ENCODE measurements around the gene MAGEF1.

Gene MAGEF1

DNA sequence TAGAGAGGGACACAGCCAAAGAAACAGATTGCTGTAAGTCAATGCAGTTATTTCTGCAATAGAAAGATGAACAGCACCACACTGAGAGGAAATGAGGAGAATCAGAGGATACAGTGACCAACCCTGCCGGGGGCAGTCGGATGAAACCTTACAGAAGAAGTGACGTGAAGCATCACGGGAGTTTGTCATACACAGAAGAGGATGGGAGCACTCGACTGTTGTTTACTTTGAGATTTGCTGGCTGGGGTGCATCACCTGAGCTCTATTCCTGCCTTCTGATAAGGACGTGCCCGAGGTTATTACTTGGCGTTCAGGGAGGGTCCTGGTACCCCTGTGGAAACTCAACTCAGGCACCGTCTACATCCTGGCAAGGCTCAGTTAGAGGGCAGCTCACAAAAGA is 45.4 kb downstream of the MAGEF1 start:
- TF ChIP-seq, protein P1, sequence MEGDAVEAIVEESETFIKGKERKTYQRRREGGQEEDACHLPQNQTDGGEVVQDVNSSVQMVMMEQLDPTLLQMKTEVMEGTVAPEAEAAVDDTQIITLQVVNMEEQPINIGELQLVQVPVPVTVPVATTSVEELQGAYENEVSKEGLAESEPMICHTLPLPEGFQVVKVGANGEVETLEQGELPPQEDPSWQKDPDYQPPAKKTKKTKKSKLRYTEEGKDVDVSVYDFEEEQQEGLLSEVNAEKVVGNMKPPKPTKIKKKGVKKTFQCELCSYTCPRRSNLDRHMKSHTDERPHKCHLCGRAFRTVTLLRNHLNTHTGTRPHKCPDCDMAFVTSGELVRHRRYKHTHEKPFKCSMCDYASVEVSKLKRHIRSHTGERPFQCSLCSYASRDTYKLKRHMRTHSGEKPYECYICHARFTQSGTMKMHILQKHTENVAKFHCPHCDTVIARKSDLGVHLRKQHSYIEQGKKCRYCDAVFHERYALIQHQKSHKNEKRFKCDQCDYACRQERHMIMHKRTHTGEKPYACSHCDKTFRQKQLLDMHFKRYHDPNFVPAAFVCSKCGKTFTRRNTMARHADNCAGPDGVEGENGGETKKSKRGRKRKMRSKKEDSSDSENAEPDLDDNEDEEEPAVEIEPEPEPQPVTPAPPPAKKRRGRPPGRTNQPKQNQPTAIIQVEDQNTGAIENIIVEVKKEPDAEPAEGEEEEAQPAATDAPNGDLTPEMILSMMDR (IDR thresholded peaks at IDR 0.05; ENCODE audit: control extremely low read depth, extremely low read depth, low read depth, missing control alignments): no peak
- DNase-seq (ENCODE audit: extremely low spot score): no peak
- ChIA-PET CTCF (no interaction called here), POLR2A (no interaction called here)

DNA sequence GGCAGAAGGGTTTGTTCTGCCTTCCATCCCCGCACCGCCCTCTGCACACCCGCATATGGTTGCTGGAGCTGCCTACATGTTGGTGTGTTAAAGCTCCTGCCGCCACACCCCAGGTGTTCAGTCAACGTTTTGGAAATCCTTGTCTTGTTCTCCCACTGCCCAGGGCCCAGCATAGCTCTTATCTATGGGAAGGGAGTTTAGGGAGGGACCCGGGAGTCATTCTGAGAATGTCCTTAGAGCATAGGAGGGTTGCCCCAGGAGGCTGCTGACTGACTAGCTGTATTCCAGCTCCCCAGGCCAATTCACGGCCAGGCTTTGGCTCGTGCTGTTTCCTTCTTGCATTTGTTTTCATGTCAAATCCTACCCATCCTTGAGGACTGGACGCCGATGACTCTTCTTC is 46.8 kb downstream of the MAGEF1 start:
- ChIA-PET POLR2A (interaction anchor here (0.7 kb wide), 1 partner anchor 12 kb away, joined by 8 read pairs; no protein-coding TSS in a partner anchor), CTCF (no interaction called here)
- DNase-seq (ENCODE audit: extremely low spot score): no peak
- TF ChIP-seq, protein P1 (IDR thresholded peaks at IDR 0.05; ENCODE audit: control extremely low read depth, extremely low read depth, low read depth, missing control alignments): no peak

DNA sequence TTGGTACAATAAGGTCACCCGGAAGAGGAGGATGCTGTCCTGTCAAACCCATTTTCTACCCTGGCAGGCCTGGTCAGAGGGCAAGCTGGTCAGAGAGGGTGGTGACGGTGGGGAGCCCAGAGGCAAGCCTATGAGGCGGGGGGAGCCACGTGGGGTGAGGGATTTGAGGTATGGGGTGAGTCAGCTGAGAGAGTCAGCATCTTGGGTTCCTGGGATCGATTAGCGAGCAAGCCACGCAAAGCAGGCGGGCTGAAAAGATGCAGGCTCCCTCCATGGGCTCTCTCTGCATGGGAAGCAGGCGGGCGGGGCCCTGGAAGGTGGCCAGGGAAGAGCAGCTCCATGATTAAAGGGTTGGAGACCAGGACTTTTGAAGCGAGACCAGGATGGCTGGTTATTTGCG is 48.1 kb downstream of the MAGEF1 start:
- ChIA-PET CTCF (no interaction called here), POLR2A (no interaction called here)
- TF ChIP-seq, protein P1 (IDR thresholded peaks at IDR 0.05; ENCODE audit: control extremely low read depth, extremely low read depth, low read depth, missing control alignments): no peak
- no peak for DNase-seq (ENCODE audit: extremely low spot score)

DNA sequence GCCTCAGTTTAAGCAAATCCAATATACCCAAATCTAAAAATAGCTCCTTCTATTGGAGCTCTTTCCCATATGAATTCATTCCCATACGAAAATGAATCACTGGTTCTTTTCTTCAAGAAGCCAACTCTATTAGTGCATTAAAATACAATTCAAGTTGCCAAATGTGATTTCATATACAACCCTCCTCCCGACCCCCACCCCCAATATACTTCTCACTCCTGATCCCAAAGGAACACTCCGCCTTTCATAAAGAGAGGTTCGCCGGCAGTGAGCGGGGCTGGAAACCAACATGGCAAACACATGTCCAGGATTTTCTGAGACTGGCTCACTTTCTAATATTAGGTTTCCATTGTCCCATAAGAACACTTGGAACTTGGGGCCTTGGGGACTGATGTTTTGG is 48.5 kb downstream of the MAGEF1 start:
- TF ChIP-seq, protein P1 (IDR thresholded peaks at IDR 0.05; ENCODE audit: control extremely low read depth, extremely low read depth, low read depth, missing control alignments): no peak
- no peak for DNase-seq (ENCODE audit: extremely low spot score)
- ChIA-PET CTCF (no interaction called here), POLR2A (no interaction called here)

DNA sequence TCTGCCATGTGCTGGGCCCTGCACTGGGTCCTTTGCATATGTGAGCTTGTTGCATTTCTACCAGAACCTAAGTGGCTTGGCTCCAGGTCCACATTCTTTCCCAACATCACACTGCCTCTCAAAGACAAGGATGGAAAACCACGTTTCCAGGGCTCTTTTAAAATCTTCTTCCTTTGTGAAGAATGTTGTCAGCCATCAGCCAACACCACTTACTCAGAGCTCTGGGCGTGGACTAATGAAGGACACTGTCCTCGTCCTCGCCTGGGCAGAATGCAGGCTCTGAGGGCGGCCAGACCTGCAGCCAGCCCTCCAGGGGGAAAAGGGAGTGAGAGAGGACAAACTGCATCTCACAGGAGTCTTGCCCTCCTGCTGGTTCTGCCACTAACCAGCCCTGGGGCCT is 49.7 kb downstream of the MAGEF1 start:
- ChIA-PET POLR2A (no interaction called here), CTCF (no interaction called here)
- TF ChIP-seq, protein P1 (IDR thresholded peaks at IDR 0.05; ENCODE audit: control extremely low read depth, extremely low read depth, low read depth, missing control alignments): no peak
- DNase-seq (ENCODE audit: extremely low spot score): no peak

DNA sequence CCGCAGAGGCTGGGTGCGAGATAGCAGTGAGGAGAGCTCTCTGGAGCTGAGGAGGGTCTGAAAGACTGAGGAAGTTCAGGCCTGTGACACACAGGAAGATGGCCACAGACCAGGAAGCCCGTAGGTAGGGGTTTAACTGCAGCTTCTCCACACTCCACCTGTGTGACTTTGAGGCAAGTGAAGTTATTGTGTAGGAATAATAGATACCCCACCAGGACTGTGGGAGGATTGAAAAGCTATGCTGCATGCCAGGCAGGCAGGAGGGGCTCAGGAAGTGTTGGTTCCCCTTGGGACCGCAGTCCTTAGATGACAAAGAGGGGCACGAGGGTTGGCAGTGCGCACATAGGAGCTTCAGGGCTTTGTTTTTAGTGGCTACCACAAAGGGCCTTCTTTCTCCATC is 50.9 kb downstream of the MAGEF1 start:
- TF ChIP-seq, protein P1 (IDR thresholded peaks at IDR 0.05; ENCODE audit: control extremely low read depth, extremely low read depth, low read depth, missing control alignments): no peak
- DNase-seq (ENCODE audit: extremely low spot score): no peak
- POLR2A ChIA-PET: no interaction called here
- CTCF ChIA-PET: interaction anchor here (1.6 kb wide), 1 partner anchor 12 kb away, joined by 3 read pairs; no protein-coding TSS in a partner anchor
